ENCODE measurements around the gene SNTG2.

- TF ChIP-seq CTCF (IDR thresholded peaks at IDR 0.05; ENCODE audit: low read depth, low read length, missing input control), result no peak
- no peak for TF ChIP-seq YY1 (IDR thresholded peaks at IDR 0.05)
- no peak for TF ChIP-seq TAF1 (conservative IDR thresholded peaks at IDR 0.05)
- no peak for TF ChIP-seq RAD21 (IDR thresholded peaks at IDR 0.05)
- TF ChIP-seq HNF4G (IDR thresholded peaks at IDR 0.05), result no peak
- no peak for TF ChIP-seq JUND (IDR thresholded peaks at IDR 0.05)
- no peak for TF ChIP-seq ZBTB33 (IDR thresholded peaks at IDR 0.05)
- TF ChIP-seq ATF3 (IDR thresholded peaks at IDR 0.05), result no peak
- TF ChIP-seq RXRA (IDR thresholded peaks at IDR 0.05), result no peak
- TF ChIP-seq FOXA1 (IDR thresholded peaks at IDR 0.05), result no peak
- no peak for TF ChIP-seq REST (IDR thresholded peaks at IDR 0.05)
Measured at GRCh38 chr2:955829-956731, 5.4 kb downstream of the SNTG2 start.
